H1 (cell line): Measurements from ENCODE around the gene GUCY1B1. TPM values are rescaled to one million over a fixed set of nuclear protein-coding genes. Genes with fewer than 3 reads are reported as not detected.

Source experiments
- CTCF ChIA-PET: fragments of 300-600 bp; sonication (Branson Sonifier 250); formaldehyde crosslinking; loops from one replicate; lab custom pipeline; 2021; ENCODE audit not compliant: partially characterized antibody; lab: Charles Lee
- POLR2A ChIA-PET: fragments of 300-600 bp; sonication (Branson Sonifier 250); formaldehyde crosslinking; loops from one replicate; lab custom pipeline; 2021; ENCODE audit warnings: inconsistent platforms; ENCODE audit not compliant: partially characterized antibody; lab: Charles Lee
- DNase-seq, 2 experiments: peaks; one replicate each; pipeline versions ENCODE4 v3.0.0 to v3.0.0-alpha.2; 2010 to 2022; ENCODE audit warnings: low spot score in 2 of 2, low read depth in 1 of 2, mixed read lengths in 1 of 2
- FAIRE-seq: peaks from 2 replicates; lab custom pipeline; 2011; peaks lifted over from hg19 to GRCh38; lab: Jason Lieb, UNC
- H2AFZ ChIP-seq: 2 replicates; pipeline ENCODE4 v1.8.1; 2012; ENCODE audit warnings: low read length, inconsistent platforms
- H2AK5ac ChIP-seq: 2 replicates; pipeline ENCODE4 v1.6.1; 2013; ENCODE audit warnings: low read depth, low read length
- H2BK120ac ChIP-seq: replicated peaks from 2 replicates; pipeline ENCODE3; 2013; ENCODE audit warnings: low read depth, low read length, inconsistent platforms
- H2BK12ac ChIP-seq: 2 replicates; pipeline ENCODE4 v1.6.1; 2013; ENCODE audit warnings: low read depth, low read length
- H2BK15ac ChIP-seq: 2 replicates; pipeline ENCODE4 v1.6.1; 2013; ENCODE audit warnings: low read length
- H2BK20ac ChIP-seq: 2 replicates; pipeline ENCODE4 v1.6.1; 2013; ENCODE audit warnings: low read length
- H2BK5ac ChIP-seq: 2 replicates; pipeline ENCODE4 v1.6.1; 2013; ENCODE audit warnings: low read depth, low read length
- H3K14ac ChIP-seq: 2 replicates; pipeline ENCODE4 v1.6.1; 2013; ENCODE audit warnings: inconsistent platforms; ENCODE audit not compliant: insufficient read length
- H3K18ac ChIP-seq: 2 replicates; pipeline ENCODE4 v1.6.1; 2013; ENCODE audit warnings: low read length; ENCODE audit errors: extremely low read depth
- H3K23ac ChIP-seq: 2 replicates; pipeline ENCODE4 v1.6.1; 2013; ENCODE audit warnings: inconsistent platforms; ENCODE audit not compliant: insufficient read length
- H3K23me2 ChIP-seq: 2 replicates; pipeline ENCODE4 v1.6.1; 2013; ENCODE audit warnings: low read depth, low read length
- H3K27ac ChIP-seq: 2 replicates; pipeline ENCODE4 v1.6.1; 2011; ENCODE audit warnings: low read depth, low read length, inconsistent platforms
- H3K27me3 ChIP-seq, 4 experiments: replicated peaks in 1 of 4; 1 replicate in 1 of 4; 2 replicates in 3 of 4; pipeline versions ENCODE4 v1.6.1 to v1.8.1; 2011 to 2013; ENCODE audit warnings: low read length in 3 of 4, mild to moderate bottlenecking in 3 of 4, inconsistent platforms in 2 of 4, mixed read lengths in 2 of 4, moderate library complexity in 1 of 4; ENCODE audit not compliant: control insufficient read depth in 3 of 4, insufficient read depth in 3 of 4; ENCODE audit errors: extremely low read depth in 1 of 4
- H3K36me3 ChIP-seq, 4 experiments: 2 replicates each; pipeline versions ENCODE4 v1.6.1 to v1.8.1; 2011 to 2013; ENCODE audit warnings: mild to moderate bottlenecking in 4 of 4, low read length in 3 of 4, moderate library complexity in 2 of 4, control low read depth in 1 of 4, inconsistent platforms in 1 of 4; ENCODE audit not compliant: insufficient read depth in 4 of 4, control insufficient read depth in 2 of 4
- H3K4ac ChIP-seq: replicated peaks from 2 replicates; pipeline ENCODE3; 2013; ENCODE audit warnings: low read length, low read depth, mixed read lengths, inconsistent platforms; ENCODE audit not compliant: insufficient read length
- H3K4me1 ChIP-seq, 4 experiments: replicated peaks in 1 of 4; 1 replicate in 1 of 4; 2 replicates in 3 of 4; pipeline versions ENCODE4 v1.6.1 to v1.8.1; 2011 to 2013; ENCODE audit warnings: low read length in 3 of 4, inconsistent platforms in 2 of 4, mixed read lengths in 1 of 4; ENCODE audit not compliant: insufficient read depth in 4 of 4, control insufficient read depth in 3 of 4
- H3K4me2 ChIP-seq, 2 experiments: 2 replicates each; pipeline versions ENCODE4 v1.6.1 to v1.8.1; 2011 to 2013; ENCODE audit warnings: low read depth in 2 of 2, low read length in 2 of 2, control low read depth in 1 of 2, inconsistent platforms in 1 of 2, mild to moderate bottlenecking in 1 of 2; ENCODE audit not compliant: insufficient read depth in 1 of 2
- H3K4me3 ChIP-seq, 4 experiments: fragments of 200-600, 300-600 bp in 1 of 4; sonication (generic), shearing (Covaris generic), sonication (Bioruptor Twin) in 1 of 4; 2 replicates each; pipeline versions ENCODE4 v1.5.1 to v1.8.1; 2011 to 2016; ENCODE audit warnings: low read length in 4 of 4, low read depth in 3 of 4, control low read depth in 2 of 4, inconsistent platforms in 2 of 4, mild to moderate bottlenecking in 2 of 4, mixed read lengths in 1 of 4, moderate library complexity in 1 of 4; ENCODE audit not compliant: insufficient read depth in 2 of 4; ENCODE audit errors: extremely low read depth in 1 of 4
- H3K56ac ChIP-seq: replicated peaks from 2 replicates; pipeline ENCODE3; 2013; ENCODE audit warnings: low read depth, mild to moderate bottlenecking, mixed read lengths, low read length, inconsistent platforms; ENCODE audit not compliant: insufficient read length
- H3K79me1 ChIP-seq: 2 replicates; pipeline ENCODE4 v1.6.1; 2013; ENCODE audit warnings: low read depth, low read length, control low read depth
- H3K79me2 ChIP-seq, 2 experiments: 2 replicates each; pipeline versions ENCODE4 v1.6.1 to v1.8.1; 2012 to 2013; ENCODE audit warnings: low read length in 2 of 2, mild to moderate bottlenecking in 2 of 2, inconsistent platforms in 1 of 2; ENCODE audit not compliant: insufficient read depth in 2 of 2, control insufficient read depth in 1 of 2
- H3K9ac ChIP-seq, 4 experiments: replicated peaks in 1 of 4; 1 replicate in 1 of 4; 2 replicates in 3 of 4; pipeline versions ENCODE4 v1.6.1 to v1.8.1; 2011 to 2013; ENCODE audit warnings: low read depth in 3 of 4, low read length in 3 of 4, control low read depth in 2 of 4, mild to moderate bottlenecking in 2 of 4, moderate library complexity in 2 of 4, inconsistent platforms in 1 of 4; ENCODE audit errors: extremely low read depth in 1 of 4
- H3K9me3 ChIP-seq, 2 experiments: 2 replicates each; pipeline versions ENCODE4 v1.6.1 to v1.8.1; 2012 to 2013; ENCODE audit warnings: mild to moderate bottlenecking in 2 of 2, moderate library complexity in 2 of 2, control low read depth in 1 of 2, inconsistent platforms in 1 of 2, low read depth in 1 of 2, low read length in 1 of 2, mixed read lengths in 1 of 2; ENCODE audit not compliant: insufficient read depth in 2 of 2
- H4K20me1 ChIP-seq, 2 experiments: replicated peaks in 1 of 2; 2 replicates each; pipeline versions ENCODE3 to v1.8.1; 2011 to 2013; ENCODE audit warnings: inconsistent platforms in 2 of 2, low read length in 2 of 2, mild to moderate bottlenecking in 1 of 2; ENCODE audit not compliant: insufficient read depth in 2 of 2, control insufficient read depth in 1 of 2
- H4K5ac ChIP-seq: 2 replicates; pipeline ENCODE4 v1.6.1; 2013; ENCODE audit warnings: low read length, low read depth, mixed read lengths, inconsistent platforms; ENCODE audit not compliant: insufficient read length
- H4K8ac ChIP-seq: 2 replicates; pipeline ENCODE4 v1.8.0; 2013; ENCODE audit warnings: mild to moderate bottlenecking, moderate library complexity, low read length, inconsistent platforms; ENCODE audit not compliant: insufficient read depth; ENCODE audit errors: extremely low read depth
- H4K91ac ChIP-seq: replicated peaks from 2 replicates; pipeline ENCODE3; 2013; ENCODE audit warnings: low read length, mixed read lengths, inconsistent platforms; ENCODE audit not compliant: insufficient read length
- CBX8 ChIP-seq: fragments of 300-800, 300-1000 bp; sonication (generic); IDR thresholded peaks from 2 replicates; pipeline ENCODE4 v1.7.1; 2016; ENCODE audit warnings: low read depth, low read length, borderline replicate concordance
- EP300 ChIP-seq, 2 experiments: IDR thresholded peaks; 1 replicate in 1 of 2; 2 replicates in 1 of 2; pipeline ENCODE4 v1.6.1; 2011 to 2012; ENCODE audit warnings: low read depth in 2 of 2, low read length in 2 of 2, mild to moderate bottlenecking in 2 of 2, borderline replicate concordance in 1 of 2, inconsistent platforms in 1 of 2, moderate library complexity in 1 of 2
- HDAC6 ChIP-seq: IDR thresholded peaks from one replicate; pipeline ENCODE4 v1.7.1; 2012; ENCODE audit warnings: low read depth, mild to moderate bottlenecking, inconsistent platforms, low read length, moderate library complexity
- NRF1 ChIP-seq: IDR thresholded peaks from 2 replicates; pipeline ENCODE4 v1.6.1; 2011; ENCODE audit warnings: mild to moderate bottlenecking, low read depth, low read length, improper control_type of control experiment
- PHF8 ChIP-seq: fragments of 200-600 bp; sonication (generic); conservative IDR thresholded peaks from 2 replicates; pipeline ENCODE4 v1.7.1; 2012; ENCODE audit warnings: low read depth, mild to moderate bottlenecking, inconsistent platforms, low read length, moderate library complexity
- SAP30 ChIP-seq: fragments of 300-600 bp; sonication (generic); IDR thresholded peaks from 2 replicates; pipeline ENCODE4 v1.7.1; 2012; ENCODE audit warnings: low read length, moderate library complexity, mild to moderate bottlenecking, inconsistent platforms; ENCODE audit not compliant: insufficient read depth, insufficient replicate concordance
- SP1 ChIP-seq: IDR thresholded peaks from 2 replicates; pipeline ENCODE4 v1.6.1; 2011; ENCODE audit warnings: low read depth, low read length
- YY1 ChIP-seq: IDR thresholded peaks from 2 replicates; pipeline ENCODE4 v1.6.1; 2011; ENCODE audit warnings: low read depth, mild to moderate bottlenecking, low read length
- WGBS, 2 experiments: shearing (Covaris generic) in 1 of 2; methylation state at CpG; one replicate each; pipeline versions ENCODE4 v1.1.6 to v1.1.7; 2013 to 2015; ENCODE audit warnings: low lambda C conversion rate in 2 of 2, mixed read lengths in 2 of 2, inconsistent platforms in 1 of 2, low coverage in 1 of 2, missing lambda C conversion rate in 1 of 2; ENCODE audit not compliant: insufficient replicate concordance in 2 of 2, insufficient coverage in 1 of 2, insufficient read length in 1 of 2; ENCODE audit errors: extremely low coverage in 1 of 2, missing lambda C conversion rate in 1 of 2; 5-methylcytosine and 5-hydroxymethylcytosine counted together
- polyA plus RNA-seq, 7 experiments: library from polyadenylated mRNA; depleted of rRNA in 3 of 7; stranded (reverse) in 5 of 7; unstranded in 2 of 7; fragments of >200 nt in 5 of 7; fragments of 200-250 nt in 2 of 7; gene quantifications; 1 replicate in 5 of 7; 2 replicates in 1 of 7; 4 replicates in 1 of 7; pipeline versions ENCODE4 v1.2.1 to v1.2.3, GENCODE V29; 2011 to 2013; ENCODE audit warnings: missing spikeins in 2 of 7, mixed read lengths in 2 of 7
- total RNA-seq: library from RNA; stranded (reverse); fragmentation: NEBNext Ultra II Directional; extraction: Animal tissue kit (Norgen Biotek cat#: 25700); gene quantifications from 2 replicates; pipeline ENCODE4 v1.2.1, GENCODE V29; 2021

The GUCY1B1 gene
- total and polyA plus RNA-seq, 2 of the 8 experiments (the other 6 are each of a cell fraction or from before 2014, with no cell fraction given) = 1.5 to 2.9 TPM

- Histone ChIP-seq H3K4me2 (no peak overlapping the region), H3K56ac (no peak overlapping the region), H3K18ac (no peak overlapping the region), H2AFZ (no peak overlapping the region), H2BK15ac (no peak overlapping the region), H4K5ac (no peak overlapping the region), H2BK120ac (no peak overlapping the region), H3K14ac (no peak overlapping the region), H2AK5ac (no peak overlapping the region), H3K4ac (no peak overlapping the region), H3K79me1 (no peaks in the 10 kb centered on the region), H3K4me3 (no peak overlapping the region), H3K27me3 (no peaks in the 10 kb centered on the region), H2BK20ac (no peak overlapping the region), H4K91ac (no peak overlapping the region), H3K4me1 (no peaks in the 10 kb centered on the region), H3K23ac (no peak overlapping the region), H4K20me1 (no peaks in the 10 kb centered on the region), H3K27ac (no peak overlapping the region), H2BK5ac (no peak overlapping the region), H3K9me3 (no peaks in the 10 kb centered on the region), H3K79me2 (no peaks in the 10 kb centered on the region), H3K9ac (no peak overlapping the region), H3K36me3 (no peaks in the 10 kb centered on the region), H2BK12ac (no peak overlapping the region), H4K8ac (no peak overlapping the region), H3K23me2 (no peaks in the 10 kb centered on the region; the same call in 1 of the 2 replicates)
- DNase-seq (no peak), FAIRE-seq (no peak)
- 67% methylated on average over 2 of the region's 2 CpGs; no CpG with 5 or more reads in 1 of the 2 experiments for WGBS, 2 experiments
- ChIA-PET CTCF (interaction anchor here (1.2 to 4.1 kb wide), 3 partner anchors 11 to 161 kb away, joined by 3 to 14 read pairs (median 3); partner anchors contain the start of gene GUCY1B1), POLR2A (no interaction called here)
- no peak for TF ChIP-seq NRF1
- no peak for TF ChIP-seq PHF8
- no peak for TF ChIP-seq EP300 (IDR thresholded peaks at IDR 0.05; ENCODE audit: borderline replicate concordance in 1 of 2, low read depth in 2 of 2, low read length in 2 of 2)
- no peak for TF ChIP-seq HDAC6
- TF ChIP-seq SP1 = no peak
- TF ChIP-seq CBX8 = no peak
- TF ChIP-seq YY1 = no peak
- TF ChIP-seq SAP30 = no peak
Observed at GRCh38 chr4:155748039-155748438, 10.8 kb upstream of the GUCY1B1 start.
